NCI-H2107 treated with DMSO at 0.1 percent for 48 hours (cell line): ENCODE results near the gene EYS.
"Not testable (repeated sequence)": the region's sequence is repeated elsewhere in the genome, so short reads cannot be mapped to it uniquely, and the experiment has no call there.

Experiments used
- DNase-seq: peaks from one replicate; lab custom pipeline; 2025; ENCODE audit not compliant: unreplicated experiment; lab: John Stamatoyannopoulos, UW

The EYS gene

DNA sequence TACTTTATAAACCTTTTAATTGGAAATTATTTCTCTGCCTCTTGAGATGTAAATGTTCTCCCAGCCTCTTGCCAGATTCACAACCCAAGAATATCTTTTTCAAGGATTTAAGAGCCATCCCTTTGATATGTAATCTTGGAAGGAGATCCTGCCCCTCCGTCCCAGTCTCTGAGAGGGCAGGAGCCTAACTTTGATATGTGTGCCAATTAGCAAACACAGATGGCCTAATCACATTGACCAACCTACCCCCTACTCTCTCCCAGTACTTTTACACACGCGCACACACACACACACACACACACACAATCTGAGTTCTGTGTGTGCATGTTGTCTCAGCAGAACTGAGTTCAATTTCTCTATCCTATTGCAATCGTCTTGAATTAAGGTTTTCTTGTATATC is 1447.7 kb downstream of the EYS start:
- DNase-seq = no peak

GRCh38 chr6:64258752-64259151 is 1448.3 kb downstream of the EYS start:
- DNase-seq = no peak

DNA sequence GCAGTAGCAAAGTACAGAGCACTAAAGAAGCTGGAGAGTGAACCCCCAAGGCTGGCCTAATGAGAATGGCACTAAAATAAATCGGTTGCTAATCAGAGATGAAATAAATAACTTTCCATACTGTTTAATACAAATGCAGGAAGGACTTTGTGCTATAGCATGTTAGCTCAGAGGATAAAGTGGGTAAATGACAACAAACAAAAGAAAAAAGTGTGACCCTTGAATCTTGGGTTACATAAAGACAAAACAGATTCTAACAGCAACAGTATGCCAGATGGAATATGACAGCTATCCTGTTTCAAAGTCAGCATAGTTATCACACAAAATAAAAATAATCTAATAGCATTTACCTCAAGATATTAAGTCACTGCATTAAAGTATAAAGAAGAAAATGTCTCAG is 1448.7 kb downstream of the EYS start:
- no peak for DNase-seq

DNA sequence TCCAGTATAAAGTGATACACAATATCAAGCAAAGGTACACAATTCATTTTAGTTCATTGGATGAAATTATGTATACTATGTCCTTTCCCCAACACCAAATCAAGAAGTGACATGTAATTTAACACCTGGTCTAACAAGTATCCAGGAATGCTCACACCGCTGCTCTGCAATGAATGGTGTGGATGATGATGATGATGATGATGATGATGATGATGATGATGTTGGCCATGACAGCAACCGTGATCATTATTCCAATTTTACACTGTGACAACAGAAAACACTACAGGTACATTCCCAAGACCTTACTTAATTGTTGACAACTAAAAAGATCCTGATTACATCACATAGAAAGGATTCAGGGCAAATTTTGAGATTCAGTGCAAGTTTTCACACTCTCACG is 1449.4 kb downstream of the EYS start:
- no peak for DNase-seq

DNA sequence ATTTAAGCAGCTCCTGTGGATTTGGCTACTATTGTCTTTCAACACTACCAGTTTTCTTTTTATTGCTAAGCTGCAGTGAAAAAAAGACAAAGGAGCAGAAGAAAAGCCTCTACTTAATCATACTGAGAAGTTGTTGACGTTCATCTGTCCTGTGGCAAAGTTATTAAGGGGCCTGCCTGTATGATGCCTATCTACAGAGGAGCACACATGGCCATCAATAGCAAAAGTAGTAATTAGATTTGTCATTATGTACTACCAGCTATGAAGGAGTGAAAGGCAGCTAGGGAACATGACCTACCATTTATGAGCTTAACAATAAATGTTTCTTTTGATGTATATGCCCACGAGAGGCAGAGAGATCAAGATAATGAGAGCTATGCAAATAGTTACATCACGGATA is 1450.5 kb downstream of the EYS start:
- DNase-seq = no peak

GRCh38 chr6:64255000-64255399 is 1452.0 kb downstream of the EYS start:
- DNase-seq = no peak

DNA sequence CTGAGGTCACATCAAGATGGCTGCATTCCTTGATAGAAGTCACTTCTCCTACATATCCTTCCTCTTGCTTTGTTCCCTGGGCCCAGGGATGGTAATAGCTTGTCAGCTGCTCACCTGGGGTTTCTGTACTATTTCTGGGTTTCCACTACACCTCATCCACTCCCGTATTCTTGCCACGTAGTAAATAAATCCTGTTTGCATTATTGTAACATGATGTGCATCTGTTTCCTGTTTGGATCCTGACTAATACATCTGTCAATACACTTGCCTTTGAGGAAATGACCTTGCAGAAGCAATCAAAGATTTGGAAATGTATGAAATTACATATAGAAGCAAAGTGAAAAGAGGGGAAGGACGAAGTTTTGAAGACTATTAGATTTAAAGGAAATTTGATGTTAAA is 1452.5 kb downstream of the EYS start:
- no peak for DNase-seq

- DNase-seq = no peak
Measured at GRCh38 chr6:64252256-64252655, 1454.8 kb downstream of the EYS start.

DNA sequence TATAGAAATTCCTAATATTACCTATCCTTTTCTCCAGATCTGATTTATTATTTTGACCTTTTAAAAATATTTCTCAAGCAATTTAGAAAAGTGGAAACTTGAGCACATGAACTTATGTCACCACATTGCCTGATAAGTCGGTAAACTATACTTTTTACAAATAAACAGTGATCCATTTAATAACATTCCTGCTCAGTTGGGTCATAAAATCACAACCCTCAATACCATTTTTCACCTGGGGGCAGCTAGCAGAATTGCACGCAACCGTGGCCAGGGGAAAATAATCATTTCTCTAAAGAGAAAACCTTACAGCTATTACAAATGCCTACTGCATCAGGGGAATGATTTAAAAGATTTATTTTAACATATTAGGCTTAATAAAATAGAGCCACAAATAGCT is 1456.9 kb downstream of the EYS start:
- DNase-seq = no peak

- DNase-seq = no peak
Measured at GRCh38 chr6:64249115-64249514, 1457.9 kb downstream of the EYS start.

DNA sequence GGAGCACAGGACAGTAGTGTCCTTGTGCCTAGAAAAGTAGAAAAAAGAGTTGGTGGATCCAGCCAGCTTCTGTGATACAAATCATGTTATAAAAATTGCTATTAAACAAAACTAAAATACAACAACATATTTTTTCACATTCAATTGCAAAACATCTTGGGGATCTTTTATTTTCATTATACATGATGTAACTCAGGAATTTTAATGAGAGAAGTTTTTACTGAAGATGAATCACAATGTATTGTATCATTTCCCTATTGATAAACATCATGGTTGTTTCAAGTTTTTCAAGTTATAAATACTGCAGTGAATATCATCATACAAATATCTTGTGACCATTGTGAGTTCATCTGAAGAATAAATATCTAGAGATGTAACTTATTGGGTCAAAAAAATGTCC is 1463.4 kb downstream of the EYS start:
- no peak for DNase-seq

- not testable (repeated sequence) for DNase-seq
Measured at GRCh38 chr6:64238908-64239307, 1468.1 kb downstream of the EYS start.

- no peak for DNase-seq
Measured at GRCh38 chr6:64238071-64238470, 1469.0 kb downstream of the EYS start.

DNA sequence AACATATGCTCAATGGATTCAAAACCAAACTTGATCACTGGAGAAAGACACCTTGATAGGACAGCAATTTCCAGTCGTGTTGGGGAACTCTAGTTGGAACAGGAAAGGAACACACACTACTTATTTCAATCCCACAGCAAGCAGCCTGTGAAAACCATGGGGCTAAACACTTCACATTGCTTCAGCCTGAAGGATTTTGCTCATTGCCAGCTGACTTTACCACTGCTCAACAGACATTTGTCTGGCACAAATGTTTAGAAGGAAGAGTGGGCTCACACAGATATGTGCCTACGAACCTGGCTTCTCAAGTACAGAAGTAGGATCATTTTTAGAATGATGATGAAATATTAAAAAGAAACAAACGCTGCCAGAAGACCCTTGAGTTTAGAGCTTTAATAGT is 1473.3 kb downstream of the EYS start:
- DNase-seq = no peak

DNA sequence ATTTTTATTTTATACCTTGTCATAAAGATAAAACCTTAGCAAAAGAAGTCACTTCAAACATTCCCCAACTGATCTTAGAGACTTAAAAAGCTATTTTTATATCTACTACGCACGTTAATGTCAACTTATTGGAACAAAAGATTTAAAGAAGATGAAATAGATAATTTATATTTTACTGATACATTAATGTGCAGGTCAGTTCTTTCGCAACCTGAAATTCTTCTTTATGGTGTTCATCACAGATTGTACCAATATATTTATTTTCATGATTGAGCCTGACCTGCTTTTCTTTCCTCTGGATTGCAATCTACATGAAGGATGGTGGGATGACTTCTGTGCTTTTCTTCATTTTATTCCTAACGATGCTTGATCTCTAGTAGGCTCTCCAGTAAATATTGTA is 1475.1 kb downstream of the EYS start:
- DNase-seq = no peak

GRCh38 chr6:64230530-64230929 is 1476.5 kb downstream of the EYS start:
- DNase-seq = no peak

DNA sequence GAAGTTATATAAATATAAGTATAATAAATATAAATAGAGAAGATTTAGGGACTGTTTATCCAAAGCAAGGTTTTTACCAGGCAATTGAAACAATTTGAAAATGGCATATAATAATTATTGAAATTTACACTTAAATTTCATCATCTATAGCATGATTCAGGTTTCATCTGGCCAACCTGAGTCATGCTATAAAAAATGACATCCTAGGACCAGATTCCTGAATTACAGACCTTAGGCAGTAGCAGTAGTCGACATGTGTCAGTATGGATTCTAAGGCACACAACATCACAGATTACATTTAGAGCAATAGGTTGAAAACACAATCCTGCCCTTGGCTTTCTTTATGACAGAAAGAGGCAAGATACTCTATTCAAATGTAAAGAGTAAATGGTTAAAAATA is 1479.2 kb downstream of the EYS start:
- no peak for DNase-seq

DNA sequence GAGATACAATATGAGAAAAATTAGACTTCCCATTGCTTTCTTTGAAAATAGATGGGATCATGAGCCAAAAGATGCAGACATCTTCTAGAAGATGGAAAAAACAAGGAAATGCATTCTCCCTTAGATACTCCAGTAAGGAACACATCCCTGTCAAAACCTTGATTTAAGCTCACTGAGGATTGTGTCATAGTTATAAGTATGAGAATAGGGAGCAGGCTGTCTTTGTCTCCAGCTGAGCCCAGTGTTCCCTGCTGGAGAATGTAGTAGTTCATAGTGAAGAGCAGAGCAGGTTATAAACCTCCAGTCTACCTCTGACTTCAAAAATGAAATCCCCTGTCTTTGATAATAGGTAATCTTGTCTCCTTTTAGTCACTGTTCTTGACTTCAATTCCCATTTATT is 1481.5 kb downstream of the EYS start:
- no peak for DNase-seq

DNA sequence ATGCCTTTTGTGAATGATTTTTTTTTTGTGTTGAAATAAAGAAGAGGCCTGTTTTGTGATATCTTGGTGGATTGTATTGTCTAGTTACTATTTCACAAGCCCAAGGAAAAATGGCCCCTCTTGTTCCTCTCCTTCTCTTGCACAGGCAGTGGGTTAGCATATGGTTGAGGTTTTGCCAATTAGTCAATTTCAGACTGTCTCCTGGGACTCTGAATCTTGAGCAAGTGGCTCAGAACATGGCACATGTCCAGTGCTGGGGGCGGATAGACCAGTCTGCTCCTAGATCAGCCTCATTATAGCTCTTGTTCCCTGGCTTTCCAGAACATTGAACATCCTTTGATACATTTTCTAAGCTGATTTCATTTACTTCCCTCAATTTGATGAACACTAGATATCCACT is 1482.2 kb downstream of the EYS start:
- DNase-seq = no peak

GRCh38 chr6:64221776-64222175 is 1485.2 kb downstream of the EYS start:
- DNase-seq = no peak

- no peak for DNase-seq
Measured at GRCh38 chr6:64220801-64221200, 1486.2 kb downstream of the EYS start.

- DNase-seq = no peak
Measured at GRCh38 chr6:64217721-64218620, 1489.1 kb downstream of the EYS start.

DNA sequence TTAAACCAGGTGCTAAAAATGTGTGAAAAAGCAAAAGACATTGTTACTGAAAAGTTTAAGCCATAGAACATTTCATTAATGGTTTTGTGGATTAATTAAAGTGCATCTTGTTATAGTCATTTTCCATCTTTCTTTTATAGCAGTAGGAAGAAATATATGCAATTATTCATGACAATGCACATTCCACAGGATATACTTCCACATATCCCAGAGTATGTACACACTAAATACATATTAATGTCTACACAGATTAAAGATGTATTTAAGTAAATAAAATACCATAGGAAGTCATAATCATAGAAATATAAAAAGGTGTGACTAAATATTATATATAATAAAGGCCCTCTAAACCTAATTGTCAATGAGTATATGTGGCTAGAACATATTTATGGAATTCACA is 1492.7 kb downstream of the EYS start:
- no peak for DNase-seq
